ENCODE data around the gene ZNF501. TPM values are rescaled to one million over a fixed set of nuclear protein-coding genes. Genes with fewer than 3 reads are reported as not detected.

ZNF501 gene
- polyA plus RNA-seq, 4 donors = 9.6 to 13.2 (median 12.2) TPM

Other genes starting within 250 kb of the ZNF501 start
- 10 to 100 TPM; 13.7 to 19.1 (median 18.3) TPM for gene ZKSCAN7, start 174.4 kb upstream of the ZNF501 start, polyA plus RNA-seq (ENCODE audit: insufficient read length in 4 of 4)
- 10 to 100 TPM in 3 of 4 donors, 1 to 10 TPM in 1; 8.3 to 19.2 (median 11.0) TPM for gene ZNF660, start 144.7 kb upstream of the ZNF501 start, polyA plus RNA-seq (ENCODE audit: insufficient read length in 4 of 4)
- gene ZNF197, start 104.6 kb upstream of the ZNF501 start, polyA plus RNA-seq (ENCODE audit: insufficient read length in 4 of 4) = 10 to 100 TPM; 29.1 to 40.1 (median 32.2) TPM
- 10 to 100 TPM in 3 of 4 donors, 1 to 10 TPM in 1; 9.6 to 13.2 (median 11.3) TPM for gene ZNF35, start 80.9 kb upstream of the ZNF501 start, polyA plus RNA-seq (ENCODE audit: insufficient read length in 4 of 4)
- 10 to 100 TPM; 11.1 to 16.2 (median 12.1) TPM for gene ZNF502, start 17.0 kb upstream of the ZNF501 start, polyA plus RNA-seq (ENCODE audit: insufficient read length in 4 of 4)
- gene KIAA1143, start 32.0 kb downstream of the ZNF501 start, polyA plus RNA-seq (ENCODE audit: insufficient read length in 4 of 4) = 10 to 100 TPM; 48.8 to 66.0 (median 54.9) TPM
- 10 to 100 TPM; 22.0 to 29.6 (median 26.8) TPM for gene KIF15, start 32.2 kb downstream of the ZNF501 start, polyA plus RNA-seq (ENCODE audit: insufficient read length in 4 of 4)
- gene TMEM42, start 132.3 kb downstream of the ZNF501 start, polyA plus RNA-seq (ENCODE audit: insufficient read length in 4 of 4) = 10 to 100 TPM; 28.6 to 30.7 (median 29.8) TPM
- gene TGM4, start 145.0 kb downstream of the ZNF501 start, polyA plus RNA-seq (ENCODE audit: insufficient read length in 4 of 4) = under 1 TPM in 3 of 4 donors, not detected in 1; 0.03 to 0.13 (median 0.10) TPM
- 100 to 1,000 TPM in 1 of 4 donors, 10 to 100 TPM in 3; 80.2 to 102 (median 86.5) TPM for gene ZDHHC3, start 246.5 kb downstream of the ZNF501 start, polyA plus RNA-seq (ENCODE audit: insufficient read length in 4 of 4)
- 10 to 100 TPM; 50.1 to 54.4 (median 52.4) TPM for gene EXOSC7, start 246.6 kb downstream of the ZNF501 start, polyA plus RNA-seq (ENCODE audit: insufficient read length in 4 of 4)

All from left renal cortex interstitium (tissue), 4 donors.